Fibroblast of skin of left biceps (primary cell): ENCODE data around the gene TBX2.

Source experiments
- DNase-seq, 2 experiments: peaks; one replicate each; pipeline ENCODE4 v3.0.0-alpha.2; 2013; ENCODE audit warnings: low read depth in 2 of 2

Gene TBX2

DNA sequence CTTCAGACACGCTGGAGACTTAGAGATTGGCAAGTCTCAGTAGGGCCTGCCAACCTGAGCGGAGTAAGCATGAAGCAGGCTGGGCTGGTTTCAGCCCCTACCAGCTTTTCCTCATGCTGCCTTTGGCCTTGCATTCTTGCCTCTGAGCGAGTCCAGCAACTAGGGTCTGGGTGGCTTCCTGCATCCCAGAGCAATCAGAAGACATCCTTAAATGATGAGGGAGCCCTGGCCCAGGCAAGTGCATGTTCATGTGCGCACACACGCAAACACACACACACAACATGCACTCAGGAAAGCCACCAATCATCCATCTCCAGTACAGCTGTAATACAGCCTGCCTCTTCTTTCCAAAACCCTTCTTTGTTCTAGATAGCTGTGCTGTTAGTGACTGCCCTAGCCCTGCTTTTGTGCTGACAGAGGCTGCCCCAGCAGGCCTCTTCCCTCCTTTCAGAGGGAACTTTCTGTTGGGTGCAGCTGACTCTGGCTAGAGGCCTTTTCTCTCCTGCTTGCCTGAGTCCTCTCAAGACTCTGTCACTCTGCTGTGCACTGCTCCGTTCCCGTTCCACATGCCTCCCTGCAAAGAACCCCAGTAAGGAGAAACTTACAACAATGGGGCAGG is 30.7 kb upstream of the TBX2 start:
- no peak for DNase-seq

DNA sequence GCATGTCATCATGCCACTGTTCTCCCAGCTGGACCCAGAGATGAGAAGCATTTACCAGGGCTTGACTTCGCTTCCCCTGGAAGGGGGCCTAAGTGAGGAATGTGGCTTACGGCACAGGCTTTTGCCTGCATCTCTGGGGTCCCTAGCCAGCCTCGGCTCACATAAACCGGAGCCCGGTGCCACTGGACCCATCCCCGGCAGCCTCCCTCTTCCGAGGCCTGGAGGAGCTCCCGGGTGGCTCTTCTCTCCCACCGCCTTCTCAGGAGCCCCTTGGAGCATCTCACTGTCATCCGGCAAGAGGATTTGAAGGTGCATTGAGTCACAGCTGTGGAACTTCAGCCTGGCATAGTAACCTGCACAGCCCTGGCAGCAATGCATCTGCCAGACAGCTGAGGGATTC is 29.9 kb upstream of the TBX2 start:
- no peak for DNase-seq

DNA sequence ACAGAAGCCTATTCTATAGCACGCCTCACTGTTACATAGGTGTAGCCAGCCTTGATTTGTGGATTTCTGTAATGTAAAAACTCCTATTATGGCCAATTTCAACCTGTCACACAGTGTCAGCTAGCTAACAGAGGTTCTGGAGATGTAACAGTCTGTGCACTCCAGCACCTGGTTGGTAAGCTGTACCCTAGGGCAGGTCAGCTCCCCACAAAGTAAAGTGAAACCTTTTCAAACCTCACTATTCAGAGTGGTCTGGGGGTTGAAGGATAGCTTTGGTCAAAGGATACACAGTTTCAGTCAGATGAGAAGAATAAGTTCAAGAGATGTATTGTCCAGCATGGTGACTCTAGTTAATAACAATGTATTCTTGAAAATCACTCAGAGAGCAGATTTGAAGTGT is 28.5 kb upstream of the TBX2 start:
- DNase-seq = no peak

DNA sequence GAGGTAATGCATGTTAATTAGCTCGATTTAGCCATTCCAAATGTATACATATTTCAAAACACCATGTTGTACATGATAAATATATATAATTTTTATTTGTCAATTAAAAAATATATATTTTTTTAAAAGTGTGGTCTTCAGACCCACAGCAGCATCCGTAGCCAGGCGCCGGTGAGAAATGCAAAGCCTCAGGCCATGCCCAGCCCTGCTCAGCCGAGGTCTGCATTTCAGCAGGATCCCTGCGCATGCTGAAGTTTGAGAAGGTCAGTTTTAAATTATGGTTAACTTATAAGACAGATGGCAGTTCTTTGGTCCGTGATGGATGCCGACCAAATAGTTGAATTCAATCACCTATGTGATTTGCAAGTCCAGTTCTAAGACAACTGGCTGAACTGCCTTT is 28.0 kb upstream of the TBX2 start:
- no peak for DNase-seq

DNA sequence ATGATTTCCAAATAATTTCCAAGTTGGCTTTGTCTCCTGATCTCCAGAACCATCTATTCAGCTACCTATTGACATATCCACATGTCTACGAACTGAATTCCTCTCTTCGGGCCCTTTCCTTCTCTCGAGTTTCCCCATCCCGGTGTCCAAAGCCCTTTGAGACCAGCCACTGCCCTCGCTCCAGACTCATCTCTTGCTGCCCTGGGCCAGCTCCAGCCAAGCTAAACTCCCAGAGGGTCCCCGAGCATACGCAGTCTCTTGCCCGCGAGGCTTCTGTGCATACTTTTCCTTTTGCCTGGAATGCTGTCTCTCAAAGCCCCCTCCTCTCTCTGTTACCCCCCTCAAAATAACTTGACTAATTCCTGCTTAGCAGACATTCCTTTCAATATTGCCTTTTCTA is 27.2 kb upstream of the TBX2 start:
- DNase-seq = no peak

DNA sequence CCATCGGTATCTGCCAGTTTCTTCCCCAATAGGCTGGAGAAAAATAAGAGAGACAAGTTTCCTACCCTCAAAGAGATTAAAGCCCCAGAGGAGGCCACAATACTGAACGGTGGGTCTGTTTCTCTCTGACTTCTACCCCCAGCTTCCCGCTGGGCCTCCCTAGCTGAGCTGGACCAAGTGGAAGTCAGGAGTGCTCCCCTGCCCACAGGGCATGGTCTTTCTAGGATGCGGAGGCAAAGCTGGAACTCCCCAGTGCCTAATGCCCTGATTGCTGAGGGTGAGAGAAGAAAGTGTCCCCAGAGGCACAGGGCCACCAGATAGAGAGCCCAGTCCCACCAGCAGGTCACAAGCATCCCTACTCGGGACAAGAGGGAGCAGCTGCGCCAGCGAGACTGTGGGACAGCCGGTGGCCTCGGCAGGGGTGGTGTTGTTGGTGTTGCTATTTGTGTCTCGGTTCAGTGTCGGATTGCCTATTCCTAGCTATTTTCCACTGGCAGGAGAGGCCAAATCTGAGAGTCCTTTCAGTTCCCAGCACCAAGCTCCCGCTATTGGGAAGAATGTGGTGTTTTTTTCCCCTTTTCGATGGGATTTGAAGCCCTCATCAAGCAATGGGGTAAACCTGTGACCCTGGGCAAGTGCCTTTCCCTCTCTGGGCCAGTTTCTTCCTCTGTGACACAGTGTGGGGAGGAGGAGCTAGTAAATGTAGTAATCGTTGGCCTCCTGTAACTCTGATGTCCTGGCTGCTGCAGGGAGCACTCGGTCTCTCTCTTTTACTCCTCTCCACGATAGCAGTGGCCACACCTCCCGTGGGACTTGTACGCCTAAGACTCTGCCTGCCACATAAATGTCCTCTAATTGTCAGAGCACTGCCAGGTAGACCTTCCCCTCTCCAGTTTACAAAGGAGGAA is 22.5 kb upstream of the TBX2 start:
- no peak for DNase-seq

DNA sequence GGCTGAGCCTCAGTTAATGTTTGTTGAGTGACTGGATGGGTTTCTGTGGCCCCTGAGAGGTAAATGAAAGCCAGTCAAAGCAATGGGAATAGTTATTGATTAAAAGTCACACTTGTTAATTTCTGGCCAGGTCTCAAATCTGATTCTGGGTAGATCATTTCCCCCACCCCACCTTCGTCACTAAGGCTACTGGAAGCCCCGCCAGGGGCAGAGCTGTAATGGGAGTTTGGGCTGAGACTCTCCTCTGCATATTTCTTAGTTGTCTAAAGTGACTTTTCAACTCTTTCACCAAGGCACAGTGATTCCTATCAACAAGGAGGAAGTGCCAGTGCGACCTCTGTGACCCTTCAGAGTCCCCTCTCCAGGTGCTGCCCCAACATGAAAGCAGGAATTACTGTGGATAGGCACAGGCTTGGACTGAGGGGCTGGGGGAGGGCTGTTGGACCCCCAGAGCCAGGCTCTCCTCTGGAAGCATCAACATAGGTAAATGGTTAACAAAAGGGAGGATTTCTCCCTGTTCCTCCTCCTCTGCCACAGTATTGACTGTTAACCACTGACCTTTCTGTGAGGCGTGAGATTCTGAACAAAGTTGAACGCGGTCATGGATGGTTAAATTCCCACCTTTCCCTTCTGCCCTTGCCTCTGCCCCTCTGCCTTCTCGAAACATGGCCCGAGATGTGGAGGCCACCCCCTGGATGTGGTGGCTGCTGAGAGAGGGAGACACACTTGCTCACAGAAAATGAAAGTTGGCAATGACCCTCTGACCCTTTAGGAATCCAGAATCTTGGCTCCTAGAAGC is 20.8 kb upstream of the TBX2 start:
- no peak for DNase-seq

DNA sequence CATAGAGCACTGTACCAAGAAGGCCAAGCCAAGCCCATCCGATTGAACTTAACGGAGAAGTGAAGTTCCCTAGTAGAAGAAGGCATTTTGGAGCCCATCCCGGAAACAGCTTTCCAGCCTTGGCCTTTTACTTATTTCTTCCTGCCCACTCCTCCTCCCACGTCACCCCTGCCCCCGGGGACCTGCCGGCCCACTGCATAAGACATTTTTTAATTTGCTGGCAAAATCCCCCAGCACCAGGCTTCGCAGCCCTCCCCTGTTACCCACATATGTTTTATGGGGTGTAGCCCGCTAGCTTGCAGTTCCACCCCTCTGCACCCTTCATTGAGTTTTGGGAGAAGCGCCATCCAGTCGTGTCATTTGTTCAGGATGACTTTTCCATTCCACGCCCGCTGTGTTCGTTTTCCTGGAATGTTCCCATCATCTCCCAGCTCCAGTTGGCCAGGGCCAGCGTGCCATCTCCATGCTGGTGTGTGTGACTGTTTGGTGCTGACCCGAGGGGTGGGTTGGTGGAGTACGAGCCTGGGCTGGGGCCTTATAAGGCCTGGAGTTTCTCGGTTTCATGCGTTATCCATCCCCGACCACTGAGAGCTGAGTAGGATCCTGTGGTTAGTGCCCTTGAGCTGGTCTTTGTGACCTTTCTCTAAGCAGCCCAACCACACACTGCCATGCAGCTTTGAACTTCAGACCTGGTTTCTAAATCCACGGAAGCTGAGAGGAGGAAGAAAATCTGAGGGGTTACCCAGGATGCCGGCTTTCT is 20.0 kb upstream of the TBX2 start:
- DNase-seq = no peak

DNA sequence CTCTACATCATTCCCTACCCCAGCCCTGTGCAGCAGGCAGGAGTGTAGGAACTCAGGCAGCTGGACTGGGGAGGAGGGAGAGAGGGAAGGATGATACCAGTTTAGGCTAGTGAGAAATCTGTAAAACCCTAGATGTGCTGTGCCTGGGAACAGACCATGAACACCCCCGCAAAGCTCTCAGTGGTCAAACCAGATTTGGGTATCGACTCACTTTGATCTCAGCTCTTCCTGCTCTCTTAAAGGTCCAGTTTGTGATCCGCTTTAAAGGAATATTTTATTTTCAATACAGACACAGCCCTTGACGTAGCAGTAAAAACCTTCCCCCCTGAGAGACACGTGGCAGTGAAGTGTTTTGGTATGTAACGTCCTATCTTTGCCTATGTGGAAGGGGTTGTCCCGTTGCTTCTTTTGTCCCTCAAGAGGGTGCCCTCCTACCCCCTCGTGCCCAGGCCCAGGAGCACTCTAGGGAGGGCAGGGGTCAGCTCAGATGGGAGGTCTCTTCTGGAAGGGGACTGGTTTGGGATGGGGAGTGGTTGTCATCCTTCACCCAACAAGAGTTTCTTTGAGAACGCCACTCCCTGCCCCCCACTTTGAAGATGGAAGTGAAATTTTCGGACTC is 19.3 kb upstream of the TBX2 start:
- DNase-seq = no peak

DNA sequence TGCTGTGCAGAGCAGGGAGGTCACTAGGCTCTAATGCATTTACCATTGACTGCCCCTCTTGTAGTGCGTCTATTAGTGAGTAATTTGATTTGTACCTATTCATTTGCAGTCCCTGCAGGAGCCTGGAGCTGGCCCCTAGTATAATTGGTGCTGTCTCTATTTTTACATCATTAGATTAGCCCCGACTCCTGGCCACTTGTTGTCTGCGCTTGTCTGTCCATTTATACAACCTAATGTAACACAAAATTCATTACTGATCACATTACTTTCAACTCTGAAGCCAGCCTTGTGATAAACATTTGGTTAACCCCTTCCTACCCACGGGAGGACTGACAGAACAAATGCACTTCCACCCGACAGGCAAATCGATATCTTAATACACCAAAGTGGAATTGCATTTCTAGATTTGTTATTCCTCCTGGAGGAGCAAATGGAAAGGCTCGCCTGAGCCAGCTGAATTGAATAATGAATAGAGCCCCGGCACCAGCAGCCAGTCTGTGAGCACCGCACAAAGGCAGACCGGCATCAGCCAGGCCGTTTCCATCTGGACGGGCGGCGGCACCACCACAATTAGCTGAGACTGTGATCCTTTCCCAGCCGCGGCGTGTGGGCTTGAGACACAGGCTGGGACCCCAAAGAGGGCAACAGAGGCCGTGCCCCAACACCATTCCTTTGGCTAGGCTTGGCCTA is 18.7 kb upstream of the TBX2 start:
- DNase-seq = no peak

DNA sequence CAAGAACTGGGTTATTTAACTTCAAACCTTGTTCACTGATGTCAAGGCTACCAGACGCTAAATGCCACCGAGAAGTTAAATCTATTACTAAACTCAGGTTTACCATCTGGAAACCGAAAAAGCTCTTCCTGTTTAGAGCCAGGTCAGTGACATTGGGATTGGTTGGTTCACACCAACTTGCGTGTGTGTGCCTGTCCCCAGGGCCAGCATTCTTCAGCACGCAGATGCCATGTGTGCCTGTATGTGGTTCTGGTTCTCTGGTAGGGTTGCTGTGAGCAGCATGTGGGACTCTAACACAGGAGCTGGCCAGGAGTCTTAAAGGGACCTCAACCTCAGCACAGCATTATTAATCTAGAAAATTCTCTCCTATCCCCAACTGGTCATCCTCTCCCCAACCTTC is 18.1 kb upstream of the TBX2 start:
- no peak for DNase-seq

DNA sequence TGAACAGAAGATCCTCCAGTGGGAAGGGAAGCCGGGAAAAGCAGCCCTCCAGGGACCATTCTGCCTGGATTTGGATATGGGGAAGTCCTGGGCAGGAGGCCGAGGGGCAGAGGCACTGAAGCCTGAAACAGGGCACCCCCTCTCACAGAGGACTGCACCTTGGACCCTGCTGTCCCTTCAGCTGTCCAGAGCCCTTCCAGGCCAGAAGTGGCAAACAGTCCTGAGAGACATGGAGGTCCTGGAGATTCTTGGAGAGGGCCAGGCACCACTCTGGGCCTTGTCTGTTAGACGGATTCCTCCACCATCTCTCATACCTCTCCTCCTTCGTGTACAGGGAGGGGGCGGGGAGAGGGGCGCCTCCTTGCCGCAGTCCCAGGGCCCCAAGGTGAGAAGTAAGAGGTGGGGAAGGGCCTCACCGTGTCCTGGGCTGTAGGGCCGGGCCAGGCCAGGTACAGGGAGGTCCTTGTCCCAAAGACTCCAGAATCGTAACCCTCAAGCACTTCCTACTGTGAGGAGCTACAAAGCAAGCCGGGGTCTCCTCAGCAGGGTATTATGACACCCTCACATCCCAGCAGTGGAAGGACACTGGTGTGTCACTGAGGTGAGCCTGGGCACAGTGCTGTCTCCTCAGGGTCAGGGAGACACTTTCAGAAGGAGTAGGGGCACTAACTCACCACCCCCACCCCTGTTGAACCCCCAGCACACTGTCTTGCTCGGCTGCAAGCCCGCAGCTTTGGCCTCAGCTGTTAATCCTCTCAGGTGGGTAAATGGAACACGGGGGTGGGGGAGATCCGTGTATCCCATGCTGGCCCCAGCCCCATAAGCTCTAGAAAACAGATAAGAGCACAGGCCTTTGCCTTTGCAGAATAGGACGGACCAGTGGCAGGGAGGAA is 16.6 kb upstream of the TBX2 start:
- DNase-seq = no peak

DNA sequence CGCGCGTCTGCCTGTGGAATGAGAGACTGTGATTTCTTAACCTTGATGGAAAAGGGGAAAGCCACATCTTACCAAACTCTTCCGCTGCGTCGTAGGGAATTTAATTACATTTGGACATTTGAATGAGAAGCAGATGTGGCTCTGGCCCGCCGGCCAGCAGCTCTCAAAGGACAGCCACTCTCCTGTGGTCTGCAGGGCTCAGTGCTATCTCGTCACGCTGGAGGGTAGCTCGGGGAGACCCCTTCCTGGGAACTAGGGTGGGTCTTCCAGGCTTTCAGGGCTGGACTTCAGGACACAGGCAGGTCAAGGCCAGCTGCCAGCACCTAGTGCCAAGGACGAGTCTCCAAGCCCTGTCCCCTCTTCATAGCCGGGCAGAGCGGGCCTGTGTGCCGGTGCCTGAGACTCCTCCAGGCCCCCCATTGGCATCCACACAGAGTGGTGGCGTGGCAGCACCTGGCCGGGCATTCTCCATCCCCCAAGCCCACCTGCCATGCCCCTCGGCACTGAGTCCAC is 15.9 kb upstream of the TBX2 start:
- no peak for DNase-seq

DNA sequence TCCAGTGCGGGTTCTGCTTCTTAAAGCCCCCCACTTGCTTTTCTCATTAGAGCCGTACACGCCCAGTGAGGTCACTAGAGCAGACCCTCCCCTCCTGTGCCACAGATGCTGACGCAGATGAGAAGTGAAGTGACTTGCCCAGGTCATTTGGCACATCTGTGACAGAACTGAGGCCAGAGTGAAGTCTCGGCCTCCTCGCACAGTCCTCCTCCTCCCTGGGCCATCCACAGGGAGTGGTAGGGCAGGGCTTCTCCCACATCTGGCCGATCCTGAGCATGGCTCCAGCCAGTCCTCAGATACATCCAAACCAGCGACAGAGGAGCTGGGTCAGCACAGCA is 15.3 kb upstream of the TBX2 start:
- DNase-seq = no peak

DNA sequence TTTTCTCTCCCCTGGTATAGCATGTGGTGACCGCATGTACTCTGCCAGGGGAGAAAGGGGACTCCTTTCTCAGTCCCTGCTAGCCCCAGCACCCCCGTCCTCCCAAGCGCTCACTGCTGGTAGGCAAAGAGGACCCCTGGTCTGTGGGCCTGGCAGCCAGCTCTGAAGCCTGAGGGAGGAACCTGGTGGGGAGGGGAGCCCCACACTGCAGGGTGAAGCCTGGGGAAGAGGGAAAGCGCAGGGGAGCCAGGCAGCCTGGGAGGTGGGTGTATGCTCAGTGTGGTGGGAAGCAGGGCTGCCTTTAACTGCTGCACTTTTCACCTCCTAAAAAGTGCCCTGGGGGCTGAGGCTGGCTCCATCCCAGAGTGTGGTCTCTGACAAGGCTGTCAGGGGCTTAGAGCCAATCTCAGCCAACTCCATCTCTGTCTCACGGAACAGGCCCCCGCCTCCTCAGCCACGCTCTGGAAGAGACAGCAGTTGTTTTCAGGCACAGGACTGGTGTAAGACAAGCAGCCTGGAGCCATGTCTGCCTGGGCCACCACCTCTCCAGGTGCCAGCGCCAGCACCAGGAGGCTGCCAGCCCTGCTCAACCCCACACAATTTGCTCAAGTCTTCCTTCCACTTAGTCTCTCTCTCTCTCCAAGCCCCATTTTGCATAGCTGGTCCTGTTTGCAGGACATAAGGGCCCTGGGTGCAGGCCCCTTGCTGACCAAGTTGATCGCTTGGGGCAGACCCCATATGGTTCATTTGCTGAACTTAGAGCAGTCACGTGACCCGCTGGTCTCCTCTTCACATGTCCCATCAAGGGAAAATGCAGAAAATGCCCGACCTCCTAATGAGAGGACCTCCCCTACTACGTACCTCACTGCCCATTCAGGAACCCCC is 14.7 kb upstream of the TBX2 start:
- DNase-seq = no peak

DNA sequence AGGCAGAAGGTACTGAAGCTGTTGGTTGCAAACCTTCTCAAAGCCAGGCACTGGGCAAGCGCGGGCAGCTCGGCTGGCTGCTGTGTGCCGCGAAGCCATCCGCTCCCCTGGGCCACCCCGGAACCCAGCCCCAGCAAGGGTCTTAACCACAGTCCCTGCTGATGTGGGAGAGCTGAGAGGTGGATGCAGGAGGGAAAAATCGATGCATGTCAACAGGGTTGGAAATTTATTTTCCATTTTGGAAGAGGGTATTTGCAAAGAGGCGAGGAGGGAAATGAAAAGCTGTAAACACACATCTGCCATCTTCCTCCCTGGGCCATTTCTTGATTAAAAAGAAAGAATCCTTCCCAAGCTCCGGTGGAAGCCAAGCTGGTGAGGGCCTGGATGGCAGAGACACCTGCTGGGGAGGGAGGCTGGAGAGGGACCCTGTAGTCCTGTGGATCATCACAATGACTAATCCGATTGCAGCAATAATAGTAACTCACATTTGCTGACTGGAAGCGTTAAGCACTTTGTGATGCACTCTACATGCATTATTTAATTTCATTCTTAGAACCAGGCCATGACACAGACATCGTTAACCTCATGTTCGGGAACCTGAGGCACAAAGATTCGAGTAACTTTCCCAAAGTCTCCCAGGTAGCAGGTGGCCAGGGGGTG is 13.9 kb upstream of the TBX2 start:
- no peak for DNase-seq

DNA sequence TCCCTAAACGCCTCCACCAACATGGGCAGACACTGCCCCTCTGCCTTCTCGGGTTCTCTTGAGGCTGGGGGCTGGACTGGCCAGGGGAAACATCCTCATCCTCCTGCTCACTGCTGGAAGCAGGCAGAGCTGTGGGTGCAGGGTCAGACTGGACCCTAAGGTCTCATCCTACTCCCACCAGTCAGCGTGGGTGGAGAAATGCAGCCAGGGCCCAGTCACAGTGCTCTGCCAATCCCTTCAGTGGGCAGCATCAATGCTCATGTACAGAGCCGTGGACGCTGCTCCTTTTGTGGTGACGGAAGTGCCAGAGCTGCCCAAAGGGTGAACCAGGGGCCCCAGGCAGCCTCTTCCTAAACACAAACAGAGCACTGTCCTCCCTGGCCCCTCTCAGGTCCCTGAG is 13.4 kb upstream of the TBX2 start:
- DNase-seq = no peak

DNA sequence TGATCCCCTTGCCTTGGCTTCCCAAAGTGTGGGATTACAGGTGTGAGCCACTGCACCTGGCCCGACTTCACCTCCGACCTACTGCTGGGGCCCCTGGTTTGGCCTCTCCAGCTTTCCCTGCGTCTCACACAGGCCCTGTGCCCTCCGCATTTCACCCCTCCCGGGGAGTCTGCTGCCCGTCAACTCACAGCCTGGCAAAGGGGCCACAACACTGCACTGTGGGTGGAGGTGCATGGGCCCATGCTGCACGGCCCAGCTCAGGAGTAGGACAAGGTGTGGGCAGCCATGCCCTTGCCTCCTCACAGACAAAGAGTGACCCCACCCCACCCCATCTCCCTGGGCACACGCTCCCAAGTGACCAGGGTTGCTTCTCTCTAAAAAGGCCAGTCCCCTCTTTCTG is 12.6 kb upstream of the TBX2 start:
- DNase-seq = no peak
